GM03348 (cell line): ENCODE data around the gene TYRP1.
A peak's percentile ranks its signal among the peaks of the same experiment; 100 is the strongest.

ENCODE experiments used
- DNase-seq: peaks from one replicate; pipeline ENCODE4 v3.0.0; 2012; ENCODE audit warnings: low spot score

TYRP1 gene

GRCh38 chr9:12696931-12697622, 3.9 kb downstream of the TYRP1 start:
- peak; percentile 5 for DNase-seq

GRCh38 chr9:12697719-12698118, 4.5 kb downstream of the TYRP1 start:
- no peak for DNase-seq

- peak; percentile 35 for DNase-seq
These were observed 5.1 kb downstream of the TYRP1 start for GRCh38 chr9:12698266-12698665.

- DNase-seq, result no peak
These were observed 5.8 kb downstream of the TYRP1 start for GRCh38 chr9:12698986-12699385.

- DNase-seq, result no peak
These were observed 6.3 kb downstream of the TYRP1 start for GRCh38 chr9:12699529-12699928.

- no peak for DNase-seq
These were observed 7.9 kb downstream of the TYRP1 start for GRCh38 chr9:12701126-12701525.

GRCh38 chr9:12702160-12702758, 9.1 kb downstream of the TYRP1 start:
- DNase-seq, result peak; percentile 40

- DNase-seq, result no peak
These were observed 10.8 kb downstream of the TYRP1 start for GRCh38 chr9:12703996-12704395.

GRCh38 chr9:12705738-12706391, 12.7 kb downstream of the TYRP1 start:
- DNase-seq, result no peak

- DNase-seq, result peak; percentile 21
These were observed 15.5 kb downstream of the TYRP1 start for GRCh38 chr9:12708562-12709298.

- DNase-seq, result no peak
These were observed 19.3 kb downstream of the TYRP1 start for GRCh38 chr9:12712532-12712931.

- no peak for DNase-seq
These were observed 22.1 kb downstream of the TYRP1 start for GRCh38 chr9:12715268-12715667.

- no peak for DNase-seq
These were observed 23.8 kb downstream of the TYRP1 start for GRCh38 chr9:12716823-12717600.

- no peak for DNase-seq
These were observed 24.7 kb downstream of the TYRP1 start for GRCh38 chr9:12717907-12718306.

- peak; percentile 30 for DNase-seq
These were observed 25.4 kb downstream of the TYRP1 start for GRCh38 chr9:12718482-12719026.

GRCh38 chr9:12719431-12719830, 26.2 kb downstream of the TYRP1 start:
- peak; percentile 36 for DNase-seq

GRCh38 chr9:12720551-12720950, 27.4 kb downstream of the TYRP1 start:
- no peak for DNase-seq

GRCh38 chr9:12722131-12722530, 28.9 kb downstream of the TYRP1 start:
- no peak for DNase-seq

GRCh38 chr9:12723409-12724028, 30.3 kb downstream of the TYRP1 start:
- peak; percentile 16 for DNase-seq

- no peak for DNase-seq
These were observed 33.6 kb downstream of the TYRP1 start for GRCh38 chr9:12726795-12727194.

- no peak for DNase-seq
These were observed 37.0 kb downstream of the TYRP1 start for GRCh38 chr9:12730198-12730597.
